ENCODE results near the gene PRORP.

Gene PRORP

GRCh38 chr14:35122696-35123387 lies 490 bp downstream of the PRORP start:
- no peak for TF ChIP-seq GATA3 (IDR thresholded peaks at IDR 0.05; ENCODE audit: low read depth, low read length)
- peak; percentile 21; the same call in 1 of the 2 replicates for TF ChIP-seq GATA2 (IDR thresholded peaks at IDR 0.05; ENCODE audit: low read depth, low read length)

- no peak for TF ChIP-seq GATA2 (IDR thresholded peaks at IDR 0.05; ENCODE audit: low read depth, low read length)
- no peak for TF ChIP-seq GATA3 (IDR thresholded peaks at IDR 0.05; ENCODE audit: low read depth, low read length)
These were observed 994 bp downstream of the PRORP start for GRCh38 chr14:35123388-35123703.

- TF ChIP-seq GATA3 (IDR thresholded peaks at IDR 0.05; ENCODE audit: low read depth, low read length), result no peak
- TF ChIP-seq GATA2 (IDR thresholded peaks at IDR 0.05; ENCODE audit: low read depth, low read length), result no peak
These were observed 1.8 kb downstream of the PRORP start for GRCh38 chr14:35124127-35124526.

DNA sequence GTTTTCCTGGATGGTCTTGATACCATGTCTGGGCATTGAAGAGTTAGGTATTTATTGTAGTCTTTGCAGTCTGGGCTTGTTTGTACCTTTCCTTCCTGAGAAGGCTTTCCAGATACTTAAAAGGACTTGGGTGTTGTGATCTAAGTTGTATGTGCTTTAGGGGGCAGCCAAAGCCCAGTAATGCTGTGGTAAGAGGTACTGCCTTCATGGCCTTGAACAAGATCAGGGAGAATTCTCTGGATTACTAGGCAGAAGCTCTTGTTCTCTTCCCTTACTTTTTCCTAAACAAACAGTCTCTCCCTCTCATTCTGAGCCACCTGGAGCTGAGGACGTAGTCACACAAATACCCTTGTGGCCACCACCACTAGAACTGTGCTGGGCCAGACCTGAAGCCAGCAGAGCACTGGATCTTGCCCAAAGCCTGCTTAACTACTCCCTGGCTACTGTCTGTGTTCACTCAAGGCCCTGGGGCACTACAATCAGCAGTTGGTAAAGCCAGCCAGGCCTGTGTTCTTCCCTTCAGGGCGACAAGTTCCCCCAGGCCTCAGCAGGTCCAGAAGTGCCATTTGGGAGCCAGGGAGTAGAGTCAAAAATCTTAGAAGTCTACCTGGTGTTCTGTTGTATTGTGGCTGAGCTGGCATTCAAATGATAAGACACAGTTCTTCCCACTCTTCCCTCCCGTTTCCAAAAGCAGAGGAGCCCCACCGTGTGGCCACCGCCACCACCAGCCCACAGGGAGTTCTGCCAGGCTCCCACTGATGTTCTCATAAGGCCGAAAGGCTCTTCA lies 11.4 kb downstream of the PRORP start:
- TF ChIP-seq GATA3 (IDR thresholded peaks at IDR 0.05; ENCODE audit: low read depth, low read length) (no peak), GATA2 (IDR thresholded peaks at IDR 0.05; ENCODE audit: low read depth, low read length) (no peak)

DNA sequence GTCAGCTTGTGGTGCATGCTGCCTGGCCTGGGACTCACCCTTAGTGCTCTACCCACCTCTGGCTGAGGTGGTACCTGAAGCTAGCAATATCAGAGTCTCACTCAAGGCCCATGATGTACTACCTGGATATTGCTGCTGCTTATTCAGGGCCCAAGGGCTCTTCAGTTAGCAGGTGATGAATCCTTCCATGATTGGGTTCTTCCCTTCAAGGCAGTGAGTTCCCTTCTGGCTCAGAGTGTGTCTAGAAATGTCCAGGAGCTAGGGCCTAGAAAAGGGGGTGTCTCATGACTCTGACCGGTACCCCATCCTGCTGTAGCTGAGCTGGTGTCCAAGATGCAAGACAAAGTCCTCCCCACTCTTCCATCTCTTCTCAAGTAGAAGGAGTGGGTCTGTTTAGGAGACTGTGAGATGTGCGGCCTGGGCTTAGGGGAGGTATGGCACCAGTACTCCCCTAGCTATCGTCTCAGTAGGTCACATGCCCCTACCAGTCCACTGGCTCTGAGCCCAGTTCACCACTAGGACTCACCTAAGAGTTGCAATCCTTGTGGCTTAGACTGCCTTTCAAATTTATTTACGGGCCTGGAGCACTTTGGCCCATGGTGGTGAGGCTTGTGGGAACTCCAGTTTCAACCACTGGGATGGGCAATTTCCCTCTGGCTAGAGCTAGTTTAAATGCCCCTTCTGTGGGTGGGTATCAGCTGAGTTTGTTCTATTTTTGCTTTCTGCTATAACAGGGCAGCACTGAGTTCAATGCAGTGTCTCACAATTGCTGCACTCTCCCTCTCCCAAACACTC lies 12.2 kb downstream of the PRORP start:
- TF ChIP-seq GATA2 (IDR thresholded peaks at IDR 0.05; ENCODE audit: low read depth, low read length) (no peak), GATA3 (IDR thresholded peaks at IDR 0.05; ENCODE audit: low read depth, low read length) (no peak)

GRCh38 chr14:35138585-35138984 lies 16.2 kb downstream of the PRORP start:
- TF ChIP-seq GATA2 (IDR thresholded peaks at IDR 0.05; ENCODE audit: low read depth, low read length) (no peak), GATA3 (IDR thresholded peaks at IDR 0.05; ENCODE audit: low read depth, low read length) (no peak)

GRCh38 chr14:35140718-35141581 lies 18.6 kb downstream of the PRORP start:
- TF ChIP-seq GATA2 (IDR thresholded peaks at IDR 0.05; ENCODE audit: low read depth, low read length), result no peak
- no peak for TF ChIP-seq GATA3 (IDR thresholded peaks at IDR 0.05; ENCODE audit: low read depth, low read length)

GRCh38 chr14:35144029-35144428 lies 21.7 kb downstream of the PRORP start:
- no peak for TF ChIP-seq GATA3 (IDR thresholded peaks at IDR 0.05; ENCODE audit: low read depth, low read length)
- TF ChIP-seq GATA2 (IDR thresholded peaks at IDR 0.05; ENCODE audit: low read depth, low read length), result no peak

DNA sequence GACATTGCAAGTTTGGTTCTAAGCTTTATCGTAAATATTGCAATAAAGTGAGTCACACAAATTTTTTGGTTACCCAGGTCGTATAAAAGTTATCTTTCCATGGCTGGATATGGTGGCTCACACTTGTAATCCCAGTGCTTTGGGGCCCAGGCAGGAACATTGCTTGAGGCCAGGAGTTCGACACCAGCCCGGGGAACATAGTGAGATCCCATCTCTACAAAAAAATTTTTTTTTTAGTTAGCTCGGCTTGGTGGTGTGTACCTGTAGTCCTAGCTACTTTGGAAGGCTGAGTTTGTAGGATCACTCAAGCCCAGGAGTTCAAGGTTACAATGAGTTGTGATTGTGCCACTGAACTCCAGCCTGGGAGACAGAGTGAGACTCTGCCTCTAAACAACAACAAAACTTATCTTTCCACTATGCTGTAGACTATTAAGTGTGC lies 24.4 kb downstream of the PRORP start:
- no peak for TF ChIP-seq GATA2 (IDR thresholded peaks at IDR 0.05; ENCODE audit: low read depth, low read length)
- TF ChIP-seq GATA3 (IDR thresholded peaks at IDR 0.05; ENCODE audit: low read depth, low read length), result no peak

- TF ChIP-seq GATA3 (IDR thresholded peaks at IDR 0.05; ENCODE audit: low read depth, low read length), result no peak
These were observed 24.8 kb downstream of the PRORP start for GRCh38 chr14:35147186-35147585.

GRCh38 chr14:35147711-35148110 lies 25.4 kb downstream of the PRORP start:
- TF ChIP-seq GATA3 (IDR thresholded peaks at IDR 0.05; ENCODE audit: low read depth, low read length) (no peak), GATA2 (IDR thresholded peaks at IDR 0.05; ENCODE audit: low read depth, low read length) (no peak)

- TF ChIP-seq GATA2 (IDR thresholded peaks at IDR 0.05; ENCODE audit: low read depth, low read length) (no peak), GATA3 (IDR thresholded peaks at IDR 0.05; ENCODE audit: low read depth, low read length) (no peak)
These were observed 26.9 kb downstream of the PRORP start for GRCh38 chr14:35149239-35149638.

- TF ChIP-seq GATA2 (IDR thresholded peaks at IDR 0.05; ENCODE audit: low read depth, low read length) (no peak), GATA3 (IDR thresholded peaks at IDR 0.05; ENCODE audit: low read depth, low read length) (no peak)
These were observed 31.7 kb downstream of the PRORP start for GRCh38 chr14:35154016-35154415.

DNA sequence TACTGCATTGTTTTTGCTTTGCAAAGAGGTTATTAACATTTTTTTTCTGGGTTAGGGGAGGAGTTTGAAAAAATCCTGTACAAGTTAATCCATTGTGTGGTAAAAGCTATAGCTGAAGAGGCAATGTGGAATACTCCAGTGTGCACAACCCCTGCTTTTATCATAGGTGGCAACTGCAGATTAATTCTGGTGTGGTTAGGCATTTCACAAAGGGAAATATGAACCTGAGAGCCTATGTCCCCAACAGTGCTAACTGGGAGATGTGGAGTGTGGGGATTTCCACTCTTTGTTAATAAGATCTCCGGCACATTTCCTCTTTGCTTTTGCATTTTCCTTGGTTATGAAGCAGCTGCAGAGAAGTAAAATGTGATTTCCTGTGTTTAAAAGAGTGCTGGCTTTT lies 33.6 kb downstream of the PRORP start:
- TF ChIP-seq GATA3 (IDR thresholded peaks at IDR 0.05; ENCODE audit: low read depth, low read length) (no peak), GATA2 (IDR thresholded peaks at IDR 0.05; ENCODE audit: low read depth, low read length) (no peak)

All from SH-SY5Y (cell line).